ENCODE measurements around the gene C1QTNF4. TPM values are rescaled to one million over a fixed set of nuclear protein-coding genes. Genes with fewer than 3 reads are reported as not detected.
"Not testable (repeated sequence)": the region's sequence is repeated elsewhere in the genome, so short reads cannot be mapped to it uniquely, and the experiment has no call there.

Gene C1QTNF4
- total RNA-seq, result 0.55 TPM
- long read RNA-seq, result 0 reads

DNA sequence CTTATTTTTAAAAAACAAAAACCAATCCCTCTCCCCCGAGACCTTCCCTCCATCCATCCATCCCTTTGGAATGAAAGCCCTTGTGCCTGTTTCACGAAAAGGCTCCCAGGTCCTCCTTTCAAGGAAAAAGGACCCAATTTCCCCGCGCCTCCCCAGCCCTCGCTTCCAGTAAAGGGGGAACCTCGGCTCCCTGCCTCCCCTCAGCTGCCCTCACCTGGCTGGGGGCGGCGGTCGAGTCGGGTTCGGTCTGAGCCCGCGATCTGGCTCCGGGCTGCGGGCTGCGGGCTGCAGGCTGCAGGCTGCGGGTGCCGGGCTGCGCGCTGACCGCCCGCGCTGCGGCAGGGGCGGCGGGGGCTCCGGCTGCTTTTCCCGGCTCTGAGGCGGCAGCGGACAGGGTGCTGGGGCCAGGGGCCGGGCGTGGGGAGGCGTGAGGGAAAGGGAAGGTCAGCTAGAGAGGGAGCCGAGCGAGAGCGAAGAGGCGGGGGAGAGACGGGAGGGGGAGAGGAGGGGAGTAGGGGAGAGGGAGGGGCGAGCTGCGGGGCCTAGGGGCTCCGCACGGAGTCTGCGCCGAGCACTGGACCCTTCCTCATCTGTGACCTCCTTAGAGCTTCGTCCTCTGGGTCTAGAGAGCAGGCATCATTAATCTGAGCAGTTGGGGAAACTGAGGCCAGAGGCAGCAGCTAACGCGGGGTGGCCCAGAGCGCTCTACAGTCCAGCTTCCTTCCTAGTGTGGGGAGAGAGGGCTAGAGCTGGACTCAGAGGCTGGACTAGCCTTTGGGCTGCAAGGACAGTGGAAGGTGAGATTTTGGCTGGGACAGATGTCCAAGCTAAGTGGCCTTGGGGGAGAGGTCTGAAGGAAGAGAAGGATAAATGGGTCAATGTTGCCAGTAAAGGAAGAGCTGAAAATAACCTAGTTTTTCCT is at the start of gene C1QTNF4:
Gene C1QTNF4, minus strand, starts transcription at position 478 of the 922 bp plus-strand sequence. CDS start 3,601 bp downstream, outside the sequence.
- H3K27me3 ChIP-seq, result peaks cover 34% of the 10 kb centered on the region
- ATAC-seq (peak; percentile 18), DNase-seq (no peak)
- intact Hi-C loops (cut with DNase I), result no loop called here
- H3K27ac ChIP-seq, result no peak within 1 kb of the TSS
- H3K9me3 ChIP-seq, result no peaks in the 10 kb centered on the region
- peaks cover 13% of the 10 kb centered on the region for H3K4me1 ChIP-seq
- H3K36me3 ChIP-seq, result no peaks in the 10 kb centered on the region
- H3K4me3 ChIP-seq, result no peak within 1 kb of the TSS
- TF ChIP-seq, protein P1, sequence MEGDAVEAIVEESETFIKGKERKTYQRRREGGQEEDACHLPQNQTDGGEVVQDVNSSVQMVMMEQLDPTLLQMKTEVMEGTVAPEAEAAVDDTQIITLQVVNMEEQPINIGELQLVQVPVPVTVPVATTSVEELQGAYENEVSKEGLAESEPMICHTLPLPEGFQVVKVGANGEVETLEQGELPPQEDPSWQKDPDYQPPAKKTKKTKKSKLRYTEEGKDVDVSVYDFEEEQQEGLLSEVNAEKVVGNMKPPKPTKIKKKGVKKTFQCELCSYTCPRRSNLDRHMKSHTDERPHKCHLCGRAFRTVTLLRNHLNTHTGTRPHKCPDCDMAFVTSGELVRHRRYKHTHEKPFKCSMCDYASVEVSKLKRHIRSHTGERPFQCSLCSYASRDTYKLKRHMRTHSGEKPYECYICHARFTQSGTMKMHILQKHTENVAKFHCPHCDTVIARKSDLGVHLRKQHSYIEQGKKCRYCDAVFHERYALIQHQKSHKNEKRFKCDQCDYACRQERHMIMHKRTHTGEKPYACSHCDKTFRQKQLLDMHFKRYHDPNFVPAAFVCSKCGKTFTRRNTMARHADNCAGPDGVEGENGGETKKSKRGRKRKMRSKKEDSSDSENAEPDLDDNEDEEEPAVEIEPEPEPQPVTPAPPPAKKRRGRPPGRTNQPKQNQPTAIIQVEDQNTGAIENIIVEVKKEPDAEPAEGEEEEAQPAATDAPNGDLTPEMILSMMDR (IDR thresholded peaks at IDR 0.05), result no peak

DNA sequence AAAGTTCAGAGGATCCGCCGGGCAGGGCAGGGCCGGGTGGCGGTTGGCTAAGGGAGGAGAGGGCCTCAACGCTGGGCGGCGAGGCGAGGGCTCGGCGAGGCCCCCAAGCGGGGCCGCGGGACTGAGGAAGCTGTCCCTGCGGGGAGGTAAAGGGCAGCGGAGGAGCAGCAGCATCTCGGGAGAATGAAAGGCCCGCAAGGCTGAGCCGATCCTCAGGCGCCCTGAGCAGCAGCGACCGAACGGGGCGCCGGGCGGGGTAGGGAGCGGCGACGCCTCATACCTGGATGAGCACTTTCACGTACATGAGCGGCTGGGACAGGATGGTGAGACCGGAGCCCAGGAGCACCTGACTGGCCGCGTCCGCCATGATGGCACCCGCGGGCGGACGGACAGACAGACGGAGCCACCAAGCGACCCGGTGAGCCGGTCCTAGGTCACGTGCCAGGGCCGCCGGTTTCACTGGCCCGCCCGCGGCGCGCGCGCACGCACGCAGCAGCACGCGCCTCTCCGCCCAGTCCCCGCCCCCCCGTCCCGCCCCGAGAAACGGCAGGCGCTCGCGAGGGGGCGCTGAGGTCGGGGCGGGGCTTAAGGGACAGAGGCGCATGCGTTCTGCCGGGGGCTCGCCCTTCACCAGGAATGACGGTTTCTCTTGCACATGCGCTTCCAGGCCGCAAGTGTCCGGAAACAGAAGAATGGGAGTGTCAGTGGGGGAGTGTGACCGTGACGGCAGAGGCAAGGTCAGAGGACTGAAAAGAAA is 48.1 kb upstream of the C1QTNF4 start, which contains the start of gene MTCH2:
Gene MTCH2, minus strand, starts transcription at position 461 of the 757 bp plus-strand sequence. Its CDS starts 94 bp downstream, at position 367.
- intact Hi-C loops (cut with DNase I), result no loop called here
- ATAC-seq, result peak; percentile 99
- TF ChIP-seq, protein P1 (IDR thresholded peaks at IDR 0.05), result no peak

DNA sequence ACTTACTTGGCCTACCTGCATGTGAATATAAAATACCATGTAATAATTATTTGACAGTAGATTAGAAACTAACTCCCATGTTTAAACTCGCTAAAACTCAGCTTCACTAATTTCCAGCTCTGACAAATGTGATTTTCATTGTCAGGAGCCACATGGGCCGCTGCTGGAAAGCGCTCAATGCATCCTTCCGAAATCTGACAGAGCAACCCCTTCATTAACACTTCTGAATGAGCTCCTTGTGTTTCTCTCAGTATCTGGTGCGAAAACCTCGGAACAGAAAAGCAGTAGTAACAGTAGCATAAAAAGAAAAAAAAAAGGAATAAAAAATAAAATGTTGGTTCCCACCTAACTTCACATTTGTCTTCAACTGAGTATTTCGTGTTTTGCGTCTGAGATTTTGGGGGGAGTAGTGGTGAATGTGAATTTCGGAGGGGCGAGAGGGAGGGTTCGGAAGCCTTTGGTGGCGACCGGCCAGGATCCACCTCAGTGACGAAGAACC is 47.4 kb upstream of the C1QTNF4 start:
- peak overlapping the region; percentile 89 for H3K27ac ChIP-seq
- TF ChIP-seq, protein P1 (IDR thresholded peaks at IDR 0.05), result no peak
- intact Hi-C loops (cut with DNase I), result no loop called here
- ATAC-seq (no peak), DNase-seq (no peak)
- peaks cover 14% of the 10 kb centered on the region for H3K4me1 ChIP-seq
- H3K27me3 ChIP-seq, result no peaks in the 10 kb centered on the region
- peak overlapping the region; percentile 95 for H3K4me3 ChIP-seq
- peaks cover 22% of the 10 kb centered on the region for H3K36me3 ChIP-seq
- H3K9me3 ChIP-seq, result no peaks in the 10 kb centered on the region

More for the DNA sequence above, 48.1 kb upstream of the C1QTNF4 start, which contains the start of gene MTCH2:
- Histone ChIP-seq H3K9me3 (no peaks in the 10 kb centered on the region), H3K27me3 (no peaks in the 10 kb centered on the region), H3K27ac (peak within 1 kb of the TSS; percentile 89), H3K4me3 (peak within 1 kb of the TSS; percentile 95), H3K36me3 (peaks cover 15% of the 10 kb centered on the region), H3K4me1 (peaks cover 14% of the 10 kb centered on the region)
- DNase-seq, result peak; percentile 97

DNA sequence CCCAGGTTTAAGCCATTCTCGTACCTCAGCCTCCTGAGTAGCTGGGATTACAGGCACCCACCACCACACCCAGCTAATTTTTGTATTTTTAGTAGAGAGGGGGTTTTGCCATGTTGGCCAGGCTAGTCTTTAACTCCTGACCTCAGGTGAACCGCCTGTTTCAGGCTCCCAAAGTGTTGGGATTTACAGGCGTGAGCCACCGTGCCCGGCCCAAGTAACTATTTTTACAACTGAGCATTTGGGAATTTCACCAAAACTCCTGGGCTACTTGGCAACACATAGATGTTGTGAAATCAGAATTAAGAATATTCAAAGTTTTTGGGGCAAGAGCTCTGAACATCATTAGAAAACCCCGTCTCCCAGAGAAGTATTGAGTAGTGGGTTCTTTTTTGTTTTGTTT is 46.3 kb upstream of the C1QTNF4 start:
- H3K27me3 ChIP-seq; H3K27ac ChIP-seq; intact Hi-C loops (cut with DNase I); ATAC-seq; H3K9me3 ChIP-seq; DNase-seq; H3K4me3 ChIP-seq: not testable (repeated sequence)
- Histone ChIP-seq H3K36me3 (peaks cover 31% of the 10 kb centered on the region), H3K4me1 (peaks cover 14% of the 10 kb centered on the region)

DNA sequence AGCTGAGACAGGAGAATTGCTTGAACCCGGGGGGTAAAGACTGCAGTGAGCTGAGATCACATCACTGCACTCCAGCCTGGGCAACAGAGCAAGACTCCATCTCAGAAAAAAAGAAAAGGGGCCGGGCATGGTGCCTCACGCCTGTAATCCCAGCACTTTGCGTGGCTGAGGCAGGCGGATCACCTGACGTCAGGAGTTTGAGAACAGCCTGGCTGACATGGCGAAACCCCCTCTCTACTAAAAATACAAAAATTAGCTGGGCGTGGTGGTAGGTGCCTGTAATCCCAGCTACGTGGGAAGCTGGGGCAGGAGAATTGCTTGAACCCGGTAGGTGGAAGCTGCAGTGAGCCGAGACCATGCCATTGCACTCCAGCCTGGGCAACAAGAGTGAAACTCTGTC is 42.1 kb upstream of the C1QTNF4 start:
- DNase-seq; H3K27me3 ChIP-seq; ATAC-seq; intact Hi-C loops (cut with DNase I); H3K27ac ChIP-seq; H3K9me3 ChIP-seq; H3K4me3 ChIP-seq: not testable (repeated sequence)
- H3K4me1 ChIP-seq, result peaks cover 11% of the 10 kb centered on the region
- H3K36me3 ChIP-seq, result peaks cover 73% of the 10 kb centered on the region

DNA sequence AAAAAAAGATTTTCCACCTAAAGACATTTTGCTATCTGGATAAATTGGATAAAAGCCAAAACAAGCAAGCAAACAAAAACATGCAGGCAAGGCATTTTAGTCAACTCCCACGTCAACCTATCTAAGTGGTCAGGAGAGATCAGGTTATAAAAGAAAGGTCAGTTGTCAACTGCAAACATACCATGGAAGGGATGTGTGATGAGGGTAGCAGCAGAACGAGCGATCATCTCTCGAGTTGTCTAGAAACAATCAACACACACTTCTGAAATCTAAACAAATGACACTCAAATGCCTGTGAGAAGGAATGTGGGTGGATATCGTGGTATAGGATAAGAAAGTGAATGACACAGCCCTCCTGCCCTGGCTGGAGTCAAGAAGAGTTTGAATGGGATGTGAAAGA is 37.3 kb upstream of the C1QTNF4 start:
- Histone ChIP-seq H3K27ac (no peak overlapping the region), H3K9me3 (no peaks in the 10 kb centered on the region), H3K27me3 (no peaks in the 10 kb centered on the region), H3K36me3 (peaks cover 96% of the 10 kb centered on the region), H3K4me1 (no peaks in the 10 kb centered on the region), H3K4me3 (no peak overlapping the region)
- intact Hi-C loops (cut with DNase I), result no loop called here
- TF ChIP-seq, protein P1 (IDR thresholded peaks at IDR 0.05), result no peak
- no peak for DNase-seq
- ATAC-seq, result no peak

All from upper lobe of right lung (tissue), 1 donor.